Stimulated activated naive CD8-positive, alpha-beta T cell treated with anti-CD3 and anti-CD28 coated beads, Interleukin-15, amount 100 ng/mL, for 72 hours (primary cell): ENCODE results near the gene SLC17A2.
"Not testable (repeated sequence)": the region's sequence is repeated elsewhere in the genome, so short reads cannot be mapped to it uniquely, and the experiment has no call there.

Source experiments
- ATAC-seq: fragments of 150-1000 bp; cut with Tn5 transposase; 2 replicates; pipeline ENCODE4 v1.10.0; 2021; ENCODE audit warnings: mild to moderate bottlenecking, moderate library complexity
- DNase-seq, 2 donors: peaks; one replicate each; pipeline ENCODE4 v3.0.0; 2021 to 2022
- H3K27ac Mint-ChIP-seq, 2 donors: one replicate each; pipeline ENCODE4 v1.8.0; 2022; ENCODE audit warnings: mild to moderate bottlenecking in 2 of 2, mixed read lengths in 2 of 2, moderate library complexity in 2 of 2
- H3K27me3 Mint-ChIP-seq: one replicate; pipeline ENCODE4 v1.8.0; 2022; ENCODE audit warnings: mixed read lengths
- H3K4me1 Mint-ChIP-seq: one replicate; pipeline ENCODE4 v1.8.0; 2022; ENCODE audit warnings: mild to moderate bottlenecking, mixed read lengths
- H3K4me3 Mint-ChIP-seq, 2 donors: one replicate each; pipeline ENCODE4 v1.8.0; 2022; ENCODE audit warnings: mild to moderate bottlenecking in 2 of 2, mixed read lengths in 2 of 2, moderate library complexity in 1 of 2
- H3K9me3 Mint-ChIP-seq, 2 donors: one replicate each; pipeline ENCODE4 v1.8.0; 2022; ENCODE audit warnings: mixed read lengths in 2 of 2

Gene SLC17A2

DNA sequence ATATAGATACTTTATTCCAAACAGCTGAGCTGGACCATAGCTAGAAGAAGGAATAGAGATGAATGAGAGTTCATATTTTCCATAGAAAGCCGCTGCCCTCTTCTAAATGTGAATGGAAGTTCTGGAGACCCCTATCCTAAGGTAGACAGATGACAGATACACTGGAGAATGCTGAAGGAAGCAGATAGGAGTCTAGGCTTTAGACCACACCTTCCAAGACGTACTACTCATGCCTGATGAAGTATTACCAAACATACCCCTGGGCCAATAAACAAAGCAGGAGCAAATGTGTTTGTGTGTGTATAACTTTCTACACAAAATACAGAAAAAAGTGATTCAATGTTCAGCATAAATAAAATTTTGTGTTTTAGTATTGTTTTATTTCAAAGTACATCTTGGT is 9.1 kb upstream of the SLC17A2 start:
- peaks cover 5% of the 10 kb centered on the region for H3K27me3 Mint-ChIP-seq
- ATAC-seq = no peak
- H3K27ac Mint-ChIP-seq = no peak overlapping the region
- no peaks in the 10 kb centered on the region for H3K9me3 Mint-ChIP-seq
- peaks cover 2% of the 10 kb centered on the region for H3K4me1 Mint-ChIP-seq
- no peak for DNase-seq
- no peak overlapping the region for H3K4me3 Mint-ChIP-seq

DNA sequence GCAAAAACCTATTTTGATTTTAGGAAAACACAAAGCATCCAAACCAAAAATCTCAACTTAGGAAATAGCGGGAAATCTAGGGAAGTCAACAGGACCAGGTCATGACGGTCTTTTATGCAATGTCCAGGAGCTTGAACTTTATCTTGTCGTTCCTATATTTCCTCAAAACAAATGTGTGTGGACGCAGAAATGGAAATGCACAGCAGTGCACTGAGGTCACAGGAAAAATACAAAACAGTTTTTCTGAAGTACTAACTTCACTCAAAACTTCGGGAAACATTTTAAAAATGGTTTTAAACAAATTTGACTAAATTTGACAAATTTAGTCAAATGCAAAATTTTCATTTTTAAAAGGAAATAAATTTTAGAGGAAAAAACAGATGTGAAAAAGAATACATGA is 5.5 kb upstream of the SLC17A2 start:
- peaks cover 5% of the 10 kb centered on the region for H3K4me1 Mint-ChIP-seq
- no peaks in the 10 kb centered on the region for H3K27me3 Mint-ChIP-seq
- DNase-seq = no peak
- ATAC-seq = no peak
- H3K4me3 Mint-ChIP-seq = no peak overlapping the region
- H3K9me3 Mint-ChIP-seq = no peaks in the 10 kb centered on the region
- H3K27ac Mint-ChIP-seq = no peak overlapping the region

DNA sequence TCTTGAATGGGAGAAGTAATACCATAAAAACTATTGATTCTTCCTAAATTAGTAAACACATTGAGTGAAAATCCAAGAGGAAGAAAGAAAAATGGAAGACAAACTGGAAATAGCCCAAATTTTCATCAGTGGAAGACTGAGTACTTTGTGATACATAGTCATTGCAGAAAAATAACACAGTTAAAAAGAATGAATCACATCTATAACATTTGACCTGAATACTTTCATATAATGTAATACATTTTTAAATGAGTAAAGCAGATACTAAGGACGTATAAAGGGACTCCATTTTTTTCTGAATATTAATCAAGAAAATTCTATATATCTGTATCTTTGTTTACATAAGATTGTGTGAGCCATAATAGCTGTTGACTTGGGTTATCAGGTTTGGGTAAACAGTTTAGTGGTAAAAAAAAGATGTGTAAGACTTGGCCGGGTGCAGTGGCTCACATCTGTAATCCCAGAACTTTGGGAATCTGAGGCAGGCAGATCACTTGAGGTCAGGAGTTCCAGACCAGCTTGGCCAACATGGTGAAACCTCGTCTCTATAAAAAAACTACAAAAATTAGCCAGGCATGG is 4.3 kb upstream of the SLC17A2 start:
- Mint-ChIP-seq H3K27me3 (no peaks in the 10 kb centered on the region), H3K4me1 (peaks cover 5% of the 10 kb centered on the region), H3K4me3 (no peak overlapping the region), H3K27ac (no peak overlapping the region), H3K9me3 (no peaks in the 10 kb centered on the region)
- ATAC-seq (no peak), DNase-seq (no peak)

DNA sequence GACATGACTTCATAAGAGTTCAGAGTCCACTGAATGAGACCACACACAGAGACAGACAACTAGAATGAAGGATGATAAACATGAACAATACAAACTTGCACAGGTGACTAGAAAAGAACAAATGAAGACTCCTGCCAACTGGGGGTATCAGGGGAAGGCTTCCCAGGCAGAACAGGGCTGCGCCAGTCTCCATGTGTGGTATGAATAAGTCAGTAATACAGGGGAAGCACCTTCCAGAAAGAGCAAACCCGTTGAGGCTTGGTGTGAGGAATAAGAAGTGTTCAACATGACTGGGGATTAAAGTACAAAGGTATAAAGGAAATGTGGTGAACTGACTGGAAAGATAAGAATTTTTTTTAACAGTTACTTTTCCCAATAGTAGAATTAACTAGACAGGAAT is 3.7 kb upstream of the SLC17A2 start:
- Mint-ChIP-seq H3K27ac (no peak overlapping the region), H3K4me3 (no peak overlapping the region), H3K27me3 (no peaks in the 10 kb centered on the region)

DNA sequence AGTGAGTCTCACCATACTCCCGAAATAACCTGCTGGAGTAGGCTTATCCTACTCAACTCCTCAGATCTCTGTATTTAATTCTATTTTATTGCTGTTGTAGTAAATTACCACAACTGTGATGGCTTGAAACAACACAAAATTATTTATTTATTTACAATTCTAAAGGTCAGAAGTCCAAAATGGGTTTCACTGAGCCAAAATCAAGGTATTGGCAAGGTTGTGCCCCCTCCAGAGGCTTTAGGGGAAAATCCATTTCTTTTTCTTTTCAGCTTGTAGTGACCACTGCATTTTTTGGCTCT is 869 bp upstream of the SLC17A2 start:
- peaks cover 5% of the 10 kb centered on the region for H3K4me1 Mint-ChIP-seq
- H3K4me3 Mint-ChIP-seq = no peak overlapping the region
- no peak overlapping the region for H3K27ac Mint-ChIP-seq
- DNase-seq (no peak), ATAC-seq (no peak)
- H3K9me3 Mint-ChIP-seq = no peaks in the 10 kb centered on the region
- no peaks in the 10 kb centered on the region for H3K27me3 Mint-ChIP-seq

More for the DNA sequence above, 3.7 kb upstream of the SLC17A2 start:
- Mint-ChIP-seq H3K4me1 (peaks cover 5% of the 10 kb centered on the region), H3K9me3 (no peaks in the 10 kb centered on the region)
- DNase-seq (no peak), ATAC-seq (no peak)

DNA sequence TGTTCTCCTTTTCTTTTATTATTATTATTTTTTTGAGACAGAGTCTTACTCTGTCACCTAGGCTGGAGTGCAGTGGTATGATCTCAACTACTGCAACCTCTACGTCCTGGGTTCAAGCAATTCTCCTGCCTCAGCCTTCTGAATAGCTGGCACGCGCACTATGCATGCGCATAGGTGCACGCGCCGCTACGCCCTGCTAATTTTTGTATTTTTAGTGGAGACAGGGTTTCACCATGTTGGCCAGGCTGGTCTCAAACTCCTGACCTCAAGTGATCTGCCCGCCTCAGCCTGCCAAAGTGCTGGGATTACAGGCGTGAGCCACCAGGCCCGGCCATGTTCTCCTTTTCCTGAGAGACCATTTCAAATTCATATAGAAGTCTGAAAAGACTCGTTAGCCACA is 706 bp downstream of the SLC17A2 start:
- H3K4me1 Mint-ChIP-seq, H3K27me3 Mint-ChIP-seq, H3K27ac Mint-ChIP-seq, H3K4me3 Mint-ChIP-seq, DNase-seq, H3K9me3 Mint-ChIP-seq, ATAC-seq: not testable (repeated sequence)

DNA sequence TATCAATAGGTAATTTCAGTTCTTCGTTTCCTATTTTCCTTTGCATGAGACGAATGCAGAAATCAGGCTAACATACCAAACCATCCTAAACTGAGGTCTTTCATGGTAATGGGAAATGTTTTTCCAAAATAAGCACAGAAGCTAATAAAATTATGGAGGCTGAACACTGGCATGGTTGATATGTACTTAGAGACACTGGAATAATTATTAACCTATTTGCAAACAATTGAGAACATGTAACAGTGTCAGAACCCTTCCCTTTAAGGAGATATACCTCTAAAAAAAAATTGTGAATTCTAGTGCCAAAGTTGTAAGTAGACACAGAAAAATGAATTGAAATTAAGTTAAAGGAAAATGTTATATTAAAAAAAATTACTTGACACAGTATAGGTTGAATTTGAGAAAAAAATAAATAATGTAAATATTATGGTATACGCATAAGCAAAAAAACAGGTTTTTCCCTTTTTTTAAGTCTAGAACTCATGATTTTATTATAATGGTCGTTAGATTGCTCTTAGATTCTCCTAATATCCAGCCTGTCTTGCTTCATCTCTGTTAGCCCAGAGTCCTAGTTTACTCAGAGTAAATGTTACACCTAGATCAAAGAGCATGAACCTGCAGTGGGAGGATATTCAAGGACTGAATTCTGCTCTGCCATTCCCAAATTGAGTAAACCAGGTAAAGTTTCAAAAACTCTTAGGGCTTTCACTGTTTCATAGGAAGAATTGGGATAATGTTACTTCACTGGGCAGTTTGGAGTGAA is 1.7 kb downstream of the SLC17A2 start:
- Mint-ChIP-seq H3K4me3 (no peak overlapping the region), H3K4me1 (no peaks in the 10 kb centered on the region), H3K9me3 (no peaks in the 10 kb centered on the region), H3K27ac (no peak overlapping the region), H3K27me3 (no peaks in the 10 kb centered on the region)
- ATAC-seq (no peak), DNase-seq (no peak)

DNA sequence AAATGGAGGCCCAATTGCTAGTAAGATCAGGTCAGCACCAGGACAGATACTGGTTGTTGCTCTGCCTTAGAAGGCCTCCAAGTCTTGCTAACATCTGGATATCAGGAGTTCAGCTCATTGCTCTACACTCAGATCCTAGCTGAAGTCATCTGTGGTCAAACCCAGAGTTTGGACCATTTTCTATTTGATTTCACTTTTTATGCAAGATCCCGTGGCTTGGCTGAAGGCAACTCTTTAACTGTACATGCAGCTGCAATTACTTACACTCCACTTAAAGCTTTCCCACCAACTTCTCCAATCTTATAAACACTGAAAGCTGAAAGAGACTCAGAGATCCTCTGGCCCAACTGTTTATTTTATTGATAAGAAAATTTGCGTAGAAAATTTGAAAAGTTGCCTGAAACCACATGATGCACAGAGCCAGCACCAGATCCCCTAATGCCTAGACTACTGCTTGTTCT is 2.7 kb downstream of the SLC17A2 start:
- Mint-ChIP-seq H3K4me3 (no peak overlapping the region), H3K27ac (no peak overlapping the region), H3K4me1 (no peaks in the 10 kb centered on the region), H3K27me3 (no peaks in the 10 kb centered on the region), H3K9me3 (no peaks in the 10 kb centered on the region)
- no peak for DNase-seq
- ATAC-seq = no peak

DNA sequence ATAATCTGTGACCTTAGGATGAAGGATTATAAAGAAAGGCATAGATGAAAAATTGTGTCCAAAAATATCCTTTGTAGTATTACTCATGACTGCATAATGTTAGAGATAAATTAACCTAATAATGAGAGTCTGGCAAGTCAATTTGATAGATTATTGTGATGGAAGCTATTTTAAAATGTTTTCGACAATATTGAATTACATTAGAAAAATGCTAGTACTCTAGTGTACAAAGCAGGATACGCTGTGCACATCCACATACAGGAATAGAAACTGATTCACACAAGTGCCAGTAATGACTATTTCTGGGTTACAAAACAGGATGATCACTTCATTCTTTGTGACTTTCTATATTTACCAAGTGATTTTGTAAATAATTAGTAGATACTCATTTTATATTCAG is 3.3 kb downstream of the SLC17A2 start:
- H3K9me3 Mint-ChIP-seq = no peaks in the 10 kb centered on the region
- no peaks in the 10 kb centered on the region for H3K27me3 Mint-ChIP-seq
- ATAC-seq = no peak
- no peak for DNase-seq
- no peak overlapping the region for H3K27ac Mint-ChIP-seq
- no peak overlapping the region for H3K4me3 Mint-ChIP-seq
- no peaks in the 10 kb centered on the region for H3K4me1 Mint-ChIP-seq

DNA sequence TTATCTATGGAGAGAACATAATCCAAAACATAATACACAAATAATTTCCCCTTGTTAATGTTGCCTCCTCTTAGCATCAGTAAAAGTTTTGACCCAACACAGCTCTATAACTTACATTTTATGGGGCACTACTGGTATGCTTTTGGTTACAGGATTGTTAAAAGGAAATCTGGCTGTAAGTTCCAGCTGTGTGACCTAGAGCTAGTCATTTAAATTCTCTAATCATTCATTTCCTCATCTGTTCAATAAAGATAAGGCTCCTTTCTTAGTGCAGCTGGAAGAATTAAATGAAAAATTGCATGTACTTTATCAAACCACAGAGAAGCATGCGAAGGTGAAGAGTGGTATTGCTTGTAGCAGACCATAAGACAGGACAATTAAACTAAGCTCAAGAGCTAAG is 4.6 kb downstream of the SLC17A2 start:
- H3K4me3 Mint-ChIP-seq = no peak overlapping the region
- DNase-seq (no peak), ATAC-seq (no peak)
- no peaks in the 10 kb centered on the region for H3K9me3 Mint-ChIP-seq
- no peaks in the 10 kb centered on the region for H3K4me1 Mint-ChIP-seq
- H3K27ac Mint-ChIP-seq = no peak overlapping the region
- H3K27me3 Mint-ChIP-seq = peaks cover 5% of the 10 kb centered on the region

DNA sequence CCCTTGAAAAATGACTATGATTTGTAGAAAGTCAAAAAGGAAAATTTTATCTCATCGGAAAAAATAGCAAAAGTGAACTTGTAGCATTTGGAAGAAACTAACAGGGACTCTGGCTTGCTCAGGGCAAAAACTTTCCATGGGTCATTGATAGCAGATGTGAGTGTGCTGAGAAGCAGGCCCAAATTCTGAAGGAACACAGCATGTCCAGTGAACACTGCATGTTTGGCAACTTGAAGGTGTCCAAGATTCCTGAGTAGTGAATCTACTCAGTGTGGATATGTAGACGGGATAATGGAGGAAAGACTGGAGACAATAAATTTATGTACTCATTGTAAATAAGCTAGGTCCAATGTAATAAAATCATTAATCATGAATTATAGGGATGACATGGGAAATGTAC is 8.2 kb downstream of the SLC17A2 start:
- H3K27ac Mint-ChIP-seq = no peak overlapping the region
- peaks cover 8 to 9% of the 10 kb centered on the region in 2 donors for H3K9me3 Mint-ChIP-seq
- no peak overlapping the region for H3K4me3 Mint-ChIP-seq
- peaks cover 14% of the 10 kb centered on the region for H3K4me1 Mint-ChIP-seq
- ATAC-seq (no peak), DNase-seq (no peak)
- H3K27me3 Mint-ChIP-seq = peaks cover 7% of the 10 kb centered on the region

DNA sequence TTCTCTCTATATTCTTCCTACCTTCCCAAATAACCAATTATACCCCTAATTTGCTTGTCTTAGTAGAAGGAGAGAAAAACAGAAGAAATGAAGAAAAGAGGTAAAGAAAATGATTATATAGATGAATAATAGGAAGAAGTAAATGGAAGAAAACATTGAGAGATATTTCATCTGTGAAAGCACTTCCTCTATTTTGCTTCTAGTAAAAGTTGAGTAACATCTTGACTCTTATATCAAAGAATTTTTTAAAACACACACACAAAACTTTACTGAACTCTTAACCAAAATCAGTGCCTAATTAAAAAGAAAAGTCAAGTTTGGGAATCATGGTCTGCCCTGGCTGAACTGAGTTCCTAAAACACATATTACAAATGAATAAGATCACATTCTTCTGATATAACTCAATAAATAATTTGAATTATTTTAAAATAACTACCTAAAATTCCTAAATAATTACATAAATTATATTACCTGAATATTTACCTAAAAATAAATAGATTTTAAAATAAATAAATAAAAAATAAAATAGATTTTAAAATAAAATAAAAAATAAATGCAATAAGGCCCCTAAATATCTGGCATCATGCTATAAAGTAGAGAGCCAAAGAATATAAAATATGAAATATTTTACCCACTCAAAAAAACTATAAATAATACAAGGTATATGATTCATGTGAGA is 8.8 kb downstream of the SLC17A2 start:
- Mint-ChIP-seq H3K27me3 (peaks cover 7% of the 10 kb centered on the region), H3K4me3 (no peak overlapping the region), H3K27ac (no peak overlapping the region), H3K4me1 (peaks cover 14% of the 10 kb centered on the region), H3K9me3 (peaks cover 8 to 9% of the 10 kb centered on the region in 2 donors)
- DNase-seq (no peak), ATAC-seq (no peak)

DNA sequence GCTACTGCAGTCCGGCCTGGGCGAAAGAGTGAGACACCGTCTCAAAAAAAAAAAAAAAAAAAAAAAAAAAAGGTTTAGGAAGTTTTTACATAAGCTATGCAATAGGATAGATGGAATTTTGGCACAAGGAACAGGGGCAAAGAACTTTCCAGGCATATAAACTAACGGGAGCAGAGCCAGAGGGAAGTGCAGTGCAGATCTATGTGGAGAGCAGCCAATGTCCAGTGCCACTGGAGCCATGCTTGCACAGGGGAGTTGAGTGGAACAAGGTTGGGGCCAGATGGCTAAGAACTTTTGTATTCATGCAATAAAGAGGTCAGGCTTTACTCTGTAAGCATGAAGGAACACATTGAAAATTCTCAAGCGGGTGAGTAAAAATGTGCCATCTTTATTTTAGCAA is 10.8 kb downstream of the SLC17A2 start:
- Mint-ChIP-seq H3K27ac (no peak overlapping the region), H3K9me3 (peaks cover 8 to 9% of the 10 kb centered on the region in 2 donors), H3K27me3 (peaks cover 7% of the 10 kb centered on the region), H3K4me1 (peaks cover 14% of the 10 kb centered on the region), H3K4me3 (no peak overlapping the region)
- DNase-seq (no peak), ATAC-seq (no peak)

DNA sequence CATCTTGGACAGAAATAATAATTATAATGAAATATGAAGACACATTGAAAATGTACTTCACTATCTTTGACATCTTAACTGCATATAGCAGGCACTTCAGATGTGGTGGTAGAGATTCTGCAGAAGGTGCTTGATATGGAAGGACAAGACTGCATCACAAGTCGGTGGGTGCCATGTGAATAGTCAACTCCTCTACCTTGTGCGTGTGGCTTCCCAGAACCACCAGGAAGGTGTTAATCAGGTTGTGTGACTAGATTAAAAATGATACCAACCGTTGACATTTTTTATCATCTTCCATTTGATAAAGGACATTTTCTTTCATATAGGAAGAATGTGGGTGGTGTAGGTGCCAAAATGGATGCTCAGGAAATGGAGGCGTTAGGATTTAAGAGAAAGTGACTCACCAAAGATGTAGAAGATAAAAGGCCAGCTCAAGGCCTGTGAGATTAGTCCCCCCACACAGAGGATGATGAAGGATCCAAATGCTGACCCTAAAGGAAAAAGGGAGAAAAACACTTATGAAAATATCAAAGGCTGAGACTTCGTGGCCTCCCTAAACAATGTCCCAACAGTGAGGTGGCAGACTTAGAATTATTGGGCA is 12.3 kb downstream of the SLC17A2 start:
- Mint-ChIP-seq H3K27me3 (peaks cover 7% of the 10 kb centered on the region), H3K27ac (no peak overlapping the region), H3K4me3 (no peak overlapping the region), H3K4me1 (peaks cover 14% of the 10 kb centered on the region), H3K9me3 (peaks cover 8 to 9% of the 10 kb centered on the region in 2 donors)
- DNase-seq (no peak), ATAC-seq (no peak)

DNA sequence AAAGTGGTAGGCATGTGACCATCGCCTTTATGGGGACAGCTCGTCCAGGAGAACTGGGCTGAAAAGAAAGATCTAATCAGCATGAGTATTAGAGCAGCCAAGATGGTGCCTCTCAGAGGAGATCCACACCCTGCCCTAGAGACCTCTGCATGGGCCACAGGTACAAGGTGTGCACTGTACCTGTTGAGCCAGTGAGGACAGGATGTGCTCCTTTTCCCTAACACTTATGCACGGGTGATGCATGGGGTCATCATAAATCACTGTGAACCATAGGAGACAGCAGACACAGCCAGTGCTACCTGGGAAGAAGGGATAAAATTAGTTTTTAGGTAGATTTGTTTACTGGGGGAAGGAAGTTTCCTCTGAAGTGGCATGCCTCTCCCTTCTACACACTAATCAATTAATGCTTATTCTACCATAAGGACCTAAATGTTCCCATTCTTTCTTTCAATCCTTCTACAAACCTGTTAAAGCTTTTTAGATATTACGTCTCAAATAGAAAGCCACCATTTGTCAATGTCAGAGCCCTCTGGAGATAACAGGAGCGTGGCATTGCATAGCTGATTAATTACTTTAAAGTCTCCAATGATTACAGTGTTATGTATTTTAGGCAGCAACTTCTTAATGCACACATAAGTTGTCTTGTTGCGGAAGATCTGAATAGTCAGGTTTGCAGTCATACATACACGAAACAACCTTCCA is 13.6 kb downstream of the SLC17A2 start:
- no peak for ATAC-seq
- H3K27ac Mint-ChIP-seq = no peak overlapping the region
- H3K4me3 Mint-ChIP-seq = no peak overlapping the region
- H3K27me3 Mint-ChIP-seq = peaks cover 7% of the 10 kb centered on the region
- H3K9me3 Mint-ChIP-seq = peaks cover 8 to 9% of the 10 kb centered on the region in 2 donors
- H3K4me1 Mint-ChIP-seq = peaks cover 15% of the 10 kb centered on the region
- DNase-seq = no peak

DNA sequence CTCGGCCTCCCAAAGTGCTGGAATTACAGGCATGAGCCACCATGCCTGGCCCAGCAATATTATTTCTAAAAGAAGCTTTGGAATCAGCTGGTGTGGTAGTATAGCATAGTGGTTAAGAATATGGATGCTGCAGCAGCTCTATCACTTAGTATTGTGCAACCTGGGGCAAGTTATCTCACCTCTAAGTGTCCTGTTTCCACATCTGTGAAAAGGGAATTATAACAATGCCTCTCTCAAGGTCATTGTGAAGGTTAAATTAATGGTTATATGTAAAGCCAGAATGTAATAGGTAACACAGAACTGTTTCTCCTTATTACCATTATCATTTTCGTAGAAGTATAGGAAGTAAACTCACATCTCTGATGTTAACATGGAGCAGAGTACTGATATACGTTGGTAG is 14.2 kb downstream of the SLC17A2 start:
- no peak overlapping the region for H3K4me3 Mint-ChIP-seq
- H3K27me3 Mint-ChIP-seq = peaks cover 7% of the 10 kb centered on the region
- peaks cover 20% of the 10 kb centered on the region for H3K4me1 Mint-ChIP-seq
- DNase-seq (no peak), ATAC-seq (no peak)
- H3K9me3 Mint-ChIP-seq = peaks cover 8 to 9% of the 10 kb centered on the region in 2 donors
- H3K27ac Mint-ChIP-seq = no peak overlapping the region
